GM19193 (cell line): ENCODE data around the gene VWF.

Experiments used
- POLR2A ChIP-seq: IDR thresholded peaks from 4 replicates; pipeline ENCODE4 v1.6.1; 2011; ENCODE audit not compliant: insufficient read depth, insufficient read length; ENCODE audit errors: extremely low read depth

Gene VWF

DNA sequence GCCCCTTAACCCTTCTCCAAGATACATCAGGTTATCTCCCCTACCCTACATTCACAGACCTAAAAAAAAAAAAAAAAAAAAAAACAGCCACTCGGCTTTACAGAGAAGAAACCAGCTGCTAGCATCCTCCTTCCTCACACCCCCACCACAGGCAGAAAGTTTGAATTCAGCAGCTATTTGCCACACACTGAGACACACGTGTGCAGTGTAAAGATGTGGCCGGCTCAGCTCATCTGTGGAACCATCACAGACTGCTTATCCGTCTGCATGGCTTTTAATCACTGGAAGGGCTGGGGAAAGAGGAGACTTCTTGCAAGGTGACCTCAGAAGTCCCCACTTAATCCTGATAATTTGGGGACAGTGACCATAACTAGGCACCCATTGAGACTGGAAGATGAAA lies 50.0 kb downstream of the VWF start:
- no peak for TF ChIP-seq POLR2A

DNA sequence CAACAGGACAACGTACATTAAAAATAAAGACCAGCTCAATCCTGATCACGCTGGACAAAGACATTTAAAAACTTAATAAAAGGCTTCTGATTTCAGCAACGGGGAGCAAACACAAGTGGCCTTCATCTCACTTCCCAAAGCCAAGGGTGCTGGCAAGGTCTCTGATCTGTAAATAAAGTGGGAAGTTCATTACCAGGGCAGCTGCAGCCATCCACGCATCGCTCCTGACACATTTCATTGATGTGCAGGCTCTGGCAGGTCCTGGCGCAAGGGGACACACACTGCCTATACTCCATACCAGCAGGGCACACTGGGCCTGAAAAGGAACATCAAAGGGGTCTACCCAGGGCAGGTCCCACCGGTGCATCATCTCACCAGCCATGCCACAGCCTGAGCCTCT lies 51.0 kb downstream of the VWF start:
- TF ChIP-seq POLR2A, result no peak

DNA sequence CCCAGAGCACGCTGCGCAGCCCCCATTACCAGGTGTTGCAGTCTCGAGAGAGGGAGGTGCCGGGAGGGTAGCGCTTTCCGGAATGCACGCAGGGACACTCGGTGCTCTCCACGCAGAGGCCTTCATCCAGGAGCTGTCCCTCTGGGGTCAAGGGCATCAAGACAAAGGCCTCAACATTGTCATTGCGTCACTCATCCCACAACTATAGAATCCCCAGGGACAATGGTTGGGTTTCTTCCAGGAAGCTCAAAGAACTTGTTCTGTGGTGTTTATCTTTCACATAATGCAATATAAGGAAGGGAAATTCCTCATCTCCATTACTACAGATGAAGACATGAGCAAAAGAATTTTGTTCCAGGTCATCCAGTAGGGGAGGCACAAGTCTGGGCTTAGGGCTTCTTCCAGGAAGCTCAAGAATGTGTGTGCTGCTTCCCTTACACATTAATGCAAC lies 52.1 kb downstream of the VWF start:
- no peak for TF ChIP-seq POLR2A

DNA sequence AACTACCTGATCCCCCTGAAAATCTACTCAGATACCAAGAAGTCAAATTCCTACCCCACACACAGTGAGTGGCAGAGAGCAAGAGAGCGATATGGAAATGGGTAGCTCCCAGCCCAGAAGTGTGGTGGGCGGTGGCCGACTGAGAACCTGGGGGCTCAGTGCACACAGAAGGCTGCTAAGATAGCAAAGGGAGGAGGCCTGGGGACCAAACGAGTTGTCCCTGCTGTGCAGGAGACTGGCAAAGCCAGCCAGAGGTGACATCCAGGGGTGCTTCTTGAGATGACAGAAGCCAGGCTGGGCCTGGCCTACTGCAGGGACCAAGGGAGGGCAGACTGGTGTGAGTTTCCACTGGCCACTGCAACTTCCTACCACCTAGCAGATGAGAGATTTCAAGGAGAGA lies 52.9 kb downstream of the VWF start:
- TF ChIP-seq POLR2A, result no peak

DNA sequence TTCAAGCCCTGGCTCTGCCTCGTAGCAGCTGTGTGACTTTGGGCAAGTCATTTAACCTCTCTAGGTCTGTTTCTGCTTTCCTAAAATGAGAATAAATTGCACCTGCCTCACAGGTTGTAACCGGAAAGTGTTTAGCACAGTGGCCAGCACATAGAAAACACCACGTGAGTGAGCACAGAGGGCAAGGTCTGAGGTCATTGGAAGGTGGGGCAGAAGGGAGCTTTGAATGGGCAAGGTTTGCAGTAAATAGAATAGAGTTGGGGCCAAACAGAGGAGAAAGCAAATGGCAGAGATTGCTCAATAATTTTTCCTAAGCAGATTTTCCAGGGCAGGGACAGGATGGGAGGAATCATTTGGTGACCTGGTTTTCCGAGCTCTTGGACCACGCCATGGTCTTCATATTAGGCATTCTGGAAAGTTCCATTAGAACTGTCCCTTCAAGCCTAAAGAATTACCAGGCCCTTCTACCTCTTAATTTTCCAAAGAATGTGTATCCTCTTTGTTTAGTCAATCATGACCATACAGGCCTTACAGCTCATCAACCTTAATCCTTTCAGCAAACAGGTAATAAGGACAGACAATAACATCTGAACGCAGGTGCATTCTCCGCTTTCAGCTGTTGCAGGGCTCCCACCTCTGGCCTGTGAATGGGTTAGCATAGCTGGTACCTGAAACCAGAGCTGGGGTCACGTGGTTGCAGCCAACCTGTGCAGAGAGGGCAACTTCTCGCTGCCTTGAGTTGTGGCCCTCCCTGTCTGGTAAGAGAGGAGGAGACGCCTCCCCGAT lies 53.8 kb downstream of the VWF start:
- TF ChIP-seq POLR2A, result no peak

DNA sequence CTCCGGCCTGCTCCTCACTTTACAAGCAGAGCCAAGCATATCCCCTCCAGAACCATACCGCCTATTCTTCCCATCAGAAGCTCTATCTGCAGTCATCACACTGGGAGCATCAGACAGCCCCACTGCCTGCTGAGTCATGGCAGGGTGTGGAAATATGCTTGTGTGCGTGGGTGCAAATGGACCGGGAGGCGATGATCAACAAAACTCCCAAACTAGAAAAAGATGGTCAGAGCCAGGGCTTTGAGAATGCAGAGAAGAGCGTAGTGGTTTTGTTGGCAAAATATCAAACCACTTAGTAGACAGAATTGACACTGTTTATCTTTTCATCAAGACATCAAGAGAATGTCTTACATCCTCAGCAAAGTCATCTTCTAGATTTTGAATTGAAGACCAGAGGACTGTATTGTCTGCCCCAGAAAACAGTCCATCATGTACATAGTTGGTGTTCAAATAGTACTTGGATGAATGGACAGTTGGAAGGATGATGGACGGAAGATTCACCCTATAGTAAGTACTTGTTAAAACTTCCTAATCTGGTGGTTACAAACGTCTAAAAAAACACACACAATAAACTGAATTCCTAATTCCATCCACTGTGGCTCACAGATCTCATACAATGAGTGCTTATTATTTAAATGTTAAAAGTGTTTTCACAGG lies 54.9 kb downstream of the VWF start:
- TF ChIP-seq POLR2A, result no peak

DNA sequence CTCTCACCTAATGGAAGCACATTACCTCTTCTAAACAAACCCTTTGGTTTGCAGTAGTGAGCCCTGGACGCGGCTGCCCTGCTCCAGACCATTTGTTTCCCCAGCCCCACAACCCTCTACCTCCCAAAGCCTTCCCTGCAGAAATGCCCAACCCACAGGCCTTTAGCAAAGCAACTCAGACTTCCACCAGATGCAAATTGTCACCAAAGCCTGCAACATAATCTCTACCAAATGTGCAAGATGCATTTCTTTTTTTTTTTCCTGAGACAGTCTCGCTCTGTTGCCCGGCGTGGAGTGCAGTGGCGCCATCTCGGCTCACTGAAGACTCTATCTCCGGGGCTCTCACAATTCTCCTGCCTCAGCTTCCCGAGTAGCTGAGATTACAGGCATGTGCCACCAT lies 56.2 kb downstream of the VWF start:
- no peak for TF ChIP-seq POLR2A

DNA sequence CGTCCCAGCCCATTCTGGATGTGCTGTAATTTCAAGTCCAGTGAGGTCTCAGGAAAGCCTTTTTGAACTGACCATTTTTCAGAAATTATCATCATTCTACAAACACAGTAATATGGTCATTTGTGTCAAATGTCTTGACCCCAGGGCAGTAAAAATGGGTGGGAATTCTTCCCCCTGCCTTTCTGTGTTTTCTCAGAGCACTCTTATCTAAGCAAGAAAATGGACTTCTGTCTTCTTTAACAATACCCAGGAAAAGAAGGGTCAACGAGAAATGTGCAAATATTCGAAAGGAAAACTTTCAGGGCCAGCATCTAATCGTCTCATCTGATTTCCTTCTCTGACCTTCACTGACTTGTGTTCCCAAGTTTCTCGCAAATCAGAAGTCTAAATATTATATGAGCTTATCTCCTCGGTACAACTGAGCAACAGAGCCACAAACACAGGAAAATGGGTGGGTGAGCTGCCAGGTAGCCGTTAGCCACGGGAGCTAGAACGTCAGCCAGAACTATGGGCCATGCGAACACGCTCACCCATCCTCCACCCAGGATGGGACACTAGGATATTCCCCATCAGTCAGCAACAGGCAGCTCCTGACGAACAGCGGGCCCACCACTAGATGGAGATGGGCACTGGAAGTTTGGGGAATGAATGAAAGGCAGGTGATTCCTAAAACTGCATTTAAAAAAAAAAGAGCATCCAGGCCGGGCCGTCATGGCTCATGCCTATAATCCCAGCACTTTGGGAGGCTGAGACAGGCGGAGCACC lies 57.1 kb downstream of the VWF start:
- no peak for TF ChIP-seq POLR2A

DNA sequence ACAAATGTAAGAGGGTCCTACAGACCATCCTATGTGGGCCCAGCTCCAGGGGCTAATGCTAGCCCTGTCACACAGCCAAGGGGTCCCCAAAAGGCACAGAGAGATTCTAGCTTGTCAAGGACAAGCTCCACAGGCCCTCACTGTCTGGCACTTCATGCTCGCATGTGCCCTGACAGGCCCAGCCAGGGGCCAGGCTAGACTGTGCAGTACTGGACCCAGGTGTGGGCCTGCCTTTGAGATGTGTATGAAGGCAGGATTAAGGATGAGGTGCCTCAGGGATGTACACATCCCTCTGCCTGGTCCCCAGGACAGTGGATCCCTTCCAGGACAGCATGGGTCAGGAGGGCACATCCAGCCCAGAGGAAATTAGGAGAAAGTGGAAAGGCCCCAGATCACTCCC lies 57.8 kb downstream of the VWF start:
- no peak for TF ChIP-seq POLR2A

DNA sequence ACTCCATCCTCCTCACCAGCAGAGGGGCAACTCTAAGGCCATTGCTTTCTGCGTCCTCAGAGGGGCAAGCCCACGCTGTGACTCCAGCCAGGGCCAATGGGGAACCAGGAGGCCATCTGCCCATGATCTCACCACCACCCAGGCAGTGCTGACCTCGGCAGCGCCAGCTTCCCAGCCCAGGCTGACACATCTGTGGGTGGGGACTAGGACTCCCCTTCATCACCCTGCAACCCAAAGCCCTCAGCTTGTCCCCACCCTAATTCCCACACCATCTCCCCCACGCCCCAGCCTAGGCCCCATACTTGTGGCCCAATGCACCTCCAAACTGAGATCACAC lies 58.6 kb downstream of the VWF start:
- TF ChIP-seq POLR2A, result no peak

DNA sequence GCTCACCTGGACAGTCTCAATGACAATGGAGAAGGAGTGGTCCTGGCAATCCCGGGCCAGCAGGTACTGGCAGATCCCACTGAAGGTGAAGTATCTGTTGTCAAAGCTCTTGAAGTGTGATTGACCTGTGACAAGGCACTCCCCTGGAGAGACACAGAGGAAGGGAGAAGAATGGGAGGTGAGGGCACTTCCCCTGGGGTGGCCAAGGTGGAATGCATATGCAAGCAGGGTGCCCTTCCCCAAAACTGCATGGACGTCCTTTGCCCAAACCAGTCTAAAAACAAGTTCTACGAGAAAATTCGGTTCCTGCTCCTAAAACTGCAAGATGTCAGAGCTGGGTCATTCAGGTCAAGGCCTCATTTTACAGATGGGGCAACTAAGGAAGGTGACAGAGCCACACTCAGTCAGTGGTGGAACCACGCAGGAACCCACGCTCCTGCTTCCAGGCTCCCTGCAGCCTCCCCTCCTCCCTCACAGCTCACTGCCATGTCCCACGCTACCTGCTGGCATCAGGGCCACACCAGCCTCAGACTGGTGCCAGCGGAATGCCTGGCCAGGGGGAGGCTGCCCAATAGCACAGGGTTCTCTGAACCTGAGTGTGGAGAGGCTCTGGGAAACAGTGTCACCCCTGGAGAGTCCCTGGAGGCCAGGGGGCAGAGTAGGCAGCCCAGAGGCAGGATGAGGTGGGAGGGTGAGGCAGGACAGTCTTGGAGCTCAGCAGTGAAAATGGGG lies 59.2 kb downstream of the VWF start:
- TF ChIP-seq POLR2A, result no peak

DNA sequence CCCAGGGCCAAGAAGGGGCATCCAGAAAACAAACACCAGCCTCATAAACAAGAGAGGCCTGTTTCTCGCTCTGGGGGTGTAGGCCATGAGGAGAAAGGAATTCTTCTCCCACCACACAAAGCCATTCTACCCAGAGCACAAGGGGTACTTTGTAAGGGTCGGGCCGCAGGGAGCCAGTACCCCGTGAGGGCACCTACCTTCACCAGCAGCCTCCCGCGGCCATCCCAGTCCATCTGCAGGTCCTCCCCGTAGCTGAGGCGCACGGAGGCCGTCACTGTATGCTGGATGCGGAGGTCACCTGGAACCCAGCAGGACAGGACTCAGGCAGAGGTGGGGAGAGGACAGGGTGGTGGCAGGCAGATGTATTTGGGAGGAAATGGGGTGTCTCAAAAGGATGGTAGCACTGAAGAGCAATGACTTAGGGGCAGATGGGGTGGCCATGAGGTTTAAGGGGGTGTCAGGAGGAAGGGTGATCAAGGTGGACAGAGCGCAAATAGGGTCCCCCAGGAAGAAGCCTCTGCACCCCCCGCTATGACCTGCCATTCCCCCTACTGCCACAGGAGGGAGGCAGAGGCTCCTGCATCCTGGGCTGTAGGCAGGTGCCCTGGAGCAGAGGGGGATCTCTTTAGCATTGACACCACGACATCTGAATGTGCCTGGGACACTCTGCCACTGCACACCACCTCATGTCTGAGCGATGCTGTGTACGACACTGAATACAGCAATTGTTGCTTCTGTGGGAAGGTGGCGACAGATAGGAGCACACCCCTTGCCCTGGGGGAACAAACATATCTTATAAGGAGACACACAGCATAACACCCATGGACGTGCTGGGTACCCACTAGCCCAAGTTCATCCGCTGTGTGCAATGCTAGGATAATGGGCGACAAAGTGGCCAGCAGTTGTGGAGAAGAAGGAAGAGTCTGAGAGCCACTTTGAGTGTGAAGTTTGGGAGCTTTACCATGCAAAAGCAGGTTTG lies 61.4 kb downstream of the VWF start:
- no peak for TF ChIP-seq POLR2A

DNA sequence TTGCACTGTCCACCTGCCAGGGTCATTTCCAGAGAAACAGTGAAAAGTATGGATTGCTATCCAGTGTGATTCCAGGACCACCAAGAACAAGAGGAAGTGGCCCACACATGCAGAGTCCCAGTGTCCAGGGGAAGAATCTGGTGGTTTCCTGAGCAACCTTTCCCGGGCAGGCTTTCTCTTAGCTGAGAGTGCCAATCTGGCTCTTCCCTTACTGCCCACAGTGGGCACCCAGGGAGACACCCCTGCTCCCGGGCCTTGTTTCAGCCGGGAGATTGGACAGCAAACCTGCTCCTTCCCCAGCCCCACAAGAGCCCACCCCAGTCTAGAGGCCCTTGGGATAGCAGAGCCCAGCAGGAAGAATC lies 62.1 kb downstream of the VWF start:
- TF ChIP-seq POLR2A, result no peak

DNA sequence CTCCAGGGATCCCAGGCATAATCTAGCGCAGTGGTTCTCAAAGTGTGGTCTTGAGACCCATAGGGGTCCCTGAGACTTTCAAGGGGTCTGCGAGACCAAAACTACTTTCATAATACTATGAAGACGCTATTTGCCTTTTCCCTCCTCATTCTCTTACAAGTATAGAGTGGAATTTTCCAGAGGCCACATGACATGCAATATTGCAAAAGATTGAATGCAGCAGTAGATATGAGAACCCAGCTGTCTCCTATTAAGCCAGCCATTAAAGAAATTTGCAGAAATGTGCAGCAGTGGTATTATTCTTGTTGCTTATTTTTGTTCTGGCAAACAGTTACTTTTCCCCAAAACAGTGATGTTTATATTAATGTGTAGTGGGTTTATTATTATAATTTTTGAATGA lies 62.8 kb downstream of the VWF start:
- TF ChIP-seq POLR2A, result no peak
